GM18907 (cell line): ENCODE data around the gene GTF2A1.
A peak's percentile ranks its signal among the peaks of the same experiment; 100 is the strongest.

Source experiments
- ATAC-seq: cut with Tn5 transposase; IDR thresholded peaks from one replicate; pipeline ENCODE4 v1.9.1; 2021; ENCODE audit warnings: mild to moderate bottlenecking, moderate library complexity; ENCODE audit not compliant: unreplicated experiment

Gene GTF2A1

DNA sequence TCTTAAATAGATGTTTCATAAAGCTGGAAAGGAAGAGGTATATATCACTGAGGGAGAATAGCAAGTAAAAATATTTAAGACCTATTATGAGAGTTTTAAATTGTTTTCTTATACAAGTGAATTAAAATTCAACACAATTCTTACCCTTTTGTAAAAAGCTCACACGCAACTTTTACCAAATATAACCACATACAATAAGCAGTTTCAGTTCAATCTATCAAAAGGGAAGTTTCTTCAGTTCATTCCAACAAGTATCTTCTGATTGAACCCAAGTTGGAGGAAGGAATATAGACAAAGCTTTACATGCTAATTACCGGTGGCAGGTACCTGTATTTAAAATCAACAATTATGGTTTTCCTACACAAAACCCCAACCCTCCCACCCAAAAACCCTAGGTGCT is 41.1 kb downstream of the GTF2A1 start:
- no peak for ATAC-seq

DNA sequence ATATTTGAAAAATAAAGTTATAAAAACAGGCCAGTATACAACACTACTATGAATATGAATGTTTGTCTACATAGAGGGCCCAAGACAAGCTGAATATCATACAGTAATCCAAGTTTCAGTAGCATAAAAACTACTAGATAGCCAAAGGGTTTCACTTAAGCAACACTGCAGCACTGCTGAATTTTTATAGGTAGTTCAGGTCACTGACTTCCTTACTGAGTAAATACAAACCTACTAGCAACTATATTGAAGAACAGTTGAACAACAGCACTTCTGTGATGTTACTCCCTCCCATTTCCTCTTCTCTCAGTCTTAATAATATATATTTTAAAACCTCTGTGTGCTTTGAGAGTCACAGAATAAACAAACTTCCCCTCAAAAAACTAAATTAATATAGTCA is 42.7 kb downstream of the GTF2A1 start:
- ATAC-seq: peak; percentile 60

DNA sequence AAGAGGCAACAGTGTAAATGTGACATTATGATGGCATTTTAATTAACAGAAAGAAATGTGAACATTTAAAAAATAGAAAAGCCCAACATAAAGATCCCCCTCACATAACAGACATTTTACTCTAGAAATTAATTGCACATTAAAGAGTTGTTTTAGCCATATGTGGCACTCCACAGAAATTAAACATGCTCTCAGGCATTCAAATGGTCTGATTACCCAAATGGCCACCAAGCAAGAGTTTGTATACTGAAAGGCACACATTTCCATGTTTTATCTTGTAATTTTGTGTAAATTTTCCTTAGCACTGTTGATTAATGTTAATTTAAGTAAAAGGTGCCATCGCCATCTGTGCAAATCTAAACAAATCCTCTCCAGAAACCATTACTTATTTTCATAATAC is 43.5 kb downstream of the GTF2A1 start:
- no peak for ATAC-seq

DNA sequence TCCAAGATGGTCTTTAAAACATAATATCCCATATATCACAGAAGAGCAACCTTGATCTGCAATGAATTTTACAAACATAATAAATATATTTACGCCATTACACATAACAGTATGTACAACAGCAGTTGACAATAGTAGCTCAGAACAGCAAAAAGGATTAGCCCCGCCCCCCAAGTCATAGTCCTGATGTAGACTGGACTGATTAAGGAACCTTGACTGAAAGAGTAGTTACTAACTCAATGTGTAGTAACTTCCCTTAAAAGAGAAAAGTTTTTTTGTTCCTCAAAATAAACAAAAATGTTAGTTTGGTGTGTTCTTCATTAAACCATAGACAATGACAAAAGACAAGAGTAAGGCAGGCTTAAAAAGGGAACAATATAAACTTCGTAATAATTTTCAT is 44.5 kb downstream of the GTF2A1 start:
- ATAC-seq: no peak

- ATAC-seq: peak; percentile 23
Measured at GRCh38 chr14:81172881-81173280, 47.9 kb downstream of the GTF2A1 start.

DNA sequence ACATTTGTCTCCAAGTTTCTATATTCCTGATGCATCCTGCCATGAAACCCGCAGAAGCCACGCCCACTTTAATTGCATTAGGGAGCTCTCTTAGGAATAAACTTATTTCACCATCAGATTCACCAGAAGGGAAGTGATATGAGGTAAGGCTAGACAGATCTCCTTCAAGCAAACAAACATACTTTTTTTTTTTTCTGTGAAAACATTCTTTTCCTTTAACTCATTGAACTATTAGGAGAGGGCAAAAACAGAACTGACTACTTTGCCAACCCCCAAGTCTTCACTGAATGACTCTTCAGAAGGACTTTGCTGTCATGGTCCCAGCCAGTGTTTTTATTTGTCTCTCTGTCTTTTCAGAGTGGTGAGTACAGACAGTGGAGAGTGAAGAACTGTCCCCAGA is 48.4 kb downstream of the GTF2A1 start:
- peak; percentile 25 for ATAC-seq

- no peak for ATAC-seq
Measured at GRCh38 chr14:81170829-81171195, 49.9 kb downstream of the GTF2A1 start.

DNA sequence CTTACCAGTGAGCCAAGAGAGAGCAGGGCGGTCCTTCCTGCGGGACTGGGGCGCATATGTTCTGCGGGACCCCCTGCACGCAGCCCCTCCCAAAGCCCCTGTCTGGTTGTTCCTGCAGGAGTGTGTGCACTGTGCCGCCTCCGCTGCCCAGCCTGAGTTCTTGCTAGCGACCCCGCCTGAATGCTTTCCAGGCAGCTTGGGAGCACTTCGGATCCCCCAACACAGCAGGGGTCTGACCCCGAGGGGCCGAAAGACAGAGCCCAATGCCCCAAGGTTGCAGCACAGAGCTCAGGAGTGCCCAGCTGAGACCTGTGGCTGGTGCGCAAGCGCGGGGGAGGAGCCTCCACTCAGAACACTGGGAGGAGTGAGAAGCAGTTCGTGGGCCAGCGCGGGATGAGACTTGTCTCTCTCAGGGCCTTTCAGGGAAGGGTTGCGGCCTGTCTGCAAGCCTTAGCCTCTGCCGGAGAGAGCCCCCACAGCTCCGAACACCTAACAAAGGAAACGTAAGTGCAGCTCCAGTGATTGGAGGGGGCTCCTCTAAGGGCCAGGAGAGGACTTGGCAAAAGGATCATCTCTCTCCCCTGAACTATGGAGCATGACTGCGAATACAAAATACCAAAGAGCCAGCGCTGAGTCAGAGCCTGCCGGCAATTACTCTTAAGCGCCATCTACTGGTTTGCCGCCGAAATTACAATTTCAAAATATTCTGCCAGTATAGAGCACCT is 50.5 kb downstream of the GTF2A1 start:
- peak; percentile 98 for ATAC-seq

GRCh38 chr14:81169711-81170103 is 51.1 kb downstream of the GTF2A1 start:
- peak; percentile 37 for ATAC-seq

DNA sequence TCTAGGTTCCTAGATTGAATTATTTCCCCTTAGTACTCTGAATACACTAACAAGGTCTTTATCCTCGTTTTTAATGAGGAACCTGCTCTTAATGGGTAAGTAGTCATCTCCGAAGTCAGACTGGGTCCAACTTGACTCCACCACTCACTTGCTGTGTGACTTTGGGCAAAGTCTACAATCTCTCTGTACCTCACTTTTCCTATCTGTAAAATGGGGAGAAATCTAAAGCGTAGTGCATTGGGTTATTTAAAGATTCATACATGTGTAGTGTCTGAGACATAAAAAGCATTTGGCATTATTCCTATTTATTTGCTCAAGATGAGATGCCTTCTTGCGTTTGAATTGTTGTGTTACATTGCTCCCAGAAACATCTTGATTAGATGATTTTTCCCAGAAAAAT is 51.5 kb downstream of the GTF2A1 start:
- no peak for ATAC-seq

GRCh38 chr14:81166121-81166520 is 54.6 kb downstream of the GTF2A1 start:
- no peak for ATAC-seq

GRCh38 chr14:81165188-81165587 is 55.6 kb downstream of the GTF2A1 start:
- ATAC-seq: no peak

DNA sequence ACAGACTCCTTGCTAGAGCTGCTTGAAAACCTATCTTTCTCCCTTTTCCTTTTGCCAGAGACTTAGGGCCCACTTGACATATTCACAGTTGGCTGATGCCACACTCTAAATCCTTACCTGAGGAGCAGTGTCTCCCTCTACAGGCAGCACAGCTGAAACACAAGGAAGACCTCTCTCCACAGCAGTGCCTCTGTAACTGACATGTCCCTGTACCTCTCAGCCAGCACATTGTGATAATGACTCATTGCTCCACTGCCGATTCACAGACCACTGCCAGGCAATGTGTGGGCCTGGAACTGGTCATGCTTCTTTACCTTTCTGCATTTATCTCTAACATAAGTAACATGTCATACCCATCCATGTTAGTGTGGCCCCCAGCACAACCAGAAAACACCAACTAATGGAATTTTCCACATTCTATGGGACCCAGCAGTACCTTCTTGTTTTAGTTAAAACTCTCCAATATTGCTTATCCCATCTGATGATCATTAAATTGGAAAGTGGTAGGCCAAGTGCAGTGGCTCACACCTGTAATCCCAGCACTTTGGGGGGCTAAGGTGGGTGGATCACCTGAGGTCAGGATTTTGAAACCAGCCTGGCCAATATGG is 56.5 kb downstream of the GTF2A1 start:
- ATAC-seq: peak; percentile 92

GRCh38 chr14:81162941-81163340 is 57.8 kb downstream of the GTF2A1 start:
- ATAC-seq: no peak

DNA sequence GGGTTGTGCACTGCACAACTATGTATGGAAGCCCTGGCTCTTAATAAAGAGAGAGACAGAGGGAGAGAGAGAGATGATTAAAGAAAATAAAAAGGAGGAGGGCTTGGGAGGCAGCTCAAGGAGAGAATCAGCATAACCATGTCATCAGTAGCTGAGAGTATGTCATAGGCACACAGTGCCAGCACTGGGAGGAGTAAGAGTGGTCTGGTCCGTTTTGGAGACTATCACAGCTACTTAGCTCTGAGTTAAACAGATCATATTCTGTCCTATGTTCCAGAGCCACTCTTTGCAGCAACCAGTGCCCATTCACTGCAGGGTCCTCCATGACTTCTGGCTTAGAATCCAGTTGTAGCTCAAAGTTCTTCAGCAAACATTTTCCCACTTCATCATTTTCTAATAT is 59.0 kb downstream of the GTF2A1 start:
- ATAC-seq: no peak

DNA sequence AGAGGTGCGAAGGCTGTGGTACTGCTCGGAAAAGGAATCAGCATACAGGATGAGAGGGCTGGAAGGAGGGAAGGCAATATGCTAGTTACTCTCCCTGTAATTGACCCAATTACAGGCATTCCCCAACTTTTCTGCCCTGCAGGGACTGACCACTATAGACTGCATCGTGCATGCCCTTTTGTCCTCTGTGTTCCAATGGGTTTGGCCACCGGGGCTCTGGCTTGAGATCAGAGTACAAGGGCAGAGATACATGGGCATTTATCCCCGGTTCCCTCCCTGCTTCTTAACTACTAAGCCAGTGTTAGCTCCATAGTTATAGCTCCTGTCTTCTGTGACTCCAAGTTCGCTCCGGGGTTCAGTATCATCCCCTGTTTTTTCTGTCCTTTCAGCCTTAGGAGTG is 59.7 kb downstream of the GTF2A1 start:
- ATAC-seq: no peak

GRCh38 chr14:81157431-81157830 is 63.3 kb downstream of the GTF2A1 start:
- no peak for ATAC-seq

GRCh38 chr14:81153187-81153586 is 67.6 kb downstream of the GTF2A1 start:
- no peak for ATAC-seq

DNA sequence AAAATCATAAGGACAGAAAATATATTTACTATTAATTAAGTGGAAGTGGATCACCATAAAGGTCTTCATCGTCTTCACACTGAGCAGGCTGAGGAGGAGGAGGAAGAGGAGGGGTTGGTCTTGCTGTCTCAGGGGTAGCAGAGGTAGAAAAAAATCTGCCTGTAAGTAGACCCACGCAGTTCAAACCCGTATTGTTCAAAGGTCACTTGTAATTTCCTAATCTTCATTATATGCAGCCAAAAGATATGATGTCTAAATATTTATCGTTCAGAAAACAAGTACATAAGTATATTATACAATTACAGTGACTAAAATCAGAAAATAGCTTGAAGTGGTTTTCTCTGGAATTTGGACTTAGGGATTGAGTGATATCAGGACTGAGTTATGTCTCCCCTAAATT is 72.1 kb downstream of the GTF2A1 start:
- ATAC-seq: no peak

- ATAC-seq: peak; percentile 90
Measured at GRCh38 chr14:81147140-81147897, 73.4 kb downstream of the GTF2A1 start.

GRCh38 chr14:81144824-81145603 is 75.7 kb downstream of the GTF2A1 start:
- ATAC-seq: no peak
